GM21737 (cell line): ENCODE measurements around the gene ABHD11.
"Not testable (repeated sequence)": the region's sequence is repeated elsewhere in the genome, so short reads cannot be mapped to it uniquely, and the experiment has no call there.

Experiments used
- ATAC-seq: cut with Tn5 transposase; IDR thresholded peaks from one replicate; pipeline ENCODE4 v1.9.1; 2021; ENCODE audit warnings: mild to moderate bottlenecking, moderate library complexity; ENCODE audit not compliant: unreplicated experiment

Gene ABHD11

GRCh38 chr7:73720443-73720842 lies 18.2 kb downstream of the ABHD11 start:
- not testable (repeated sequence) for ATAC-seq

GRCh38 chr7:73719806-73720169 lies 18.8 kb downstream of the ABHD11 start:
- no peak for ATAC-seq

- ATAC-seq = peak; percentile 79
Measured at GRCh38 chr7:73718905-73719805, 19.4 kb downstream of the ABHD11 start, which contains the start of gene STX1A. Gene STX1A (minus strand): TSS chr7:73719669. CDS start chr7:73719631, 38 bp downstream.

- ATAC-seq = no peak
Measured at GRCh38 chr7:73718438-73718881, 20.1 kb downstream of the ABHD11 start.

- ATAC-seq = no peak
Measured at GRCh38 chr7:73717991-73718405, 20.6 kb downstream of the ABHD11 start.

- ATAC-seq = no peak
Measured at GRCh38 chr7:73717025-73717807, 21.4 kb downstream of the ABHD11 start.

- no peak for ATAC-seq
Measured at GRCh38 chr7:73716318-73716890, 22.2 kb downstream of the ABHD11 start.

GRCh38 chr7:73715648-73716317 lies 22.8 kb downstream of the ABHD11 start:
- no peak for ATAC-seq

GRCh38 chr7:73713319-73713718 lies 25.3 kb downstream of the ABHD11 start:
- ATAC-seq = not testable (repeated sequence)

- no peak for ATAC-seq
Measured at GRCh38 chr7:73712773-73713172, 25.8 kb downstream of the ABHD11 start.

- no peak for ATAC-seq
Measured at GRCh38 chr7:73708961-73709549, 29.5 kb downstream of the ABHD11 start.

GRCh38 chr7:73707045-73707631 lies 31.5 kb downstream of the ABHD11 start:
- ATAC-seq = no peak

- no peak for ATAC-seq
Measured at GRCh38 chr7:73706126-73707044, 32.2 kb downstream of the ABHD11 start.

- ATAC-seq = no peak
Measured at GRCh38 chr7:73705551-73705920, 33.1 kb downstream of the ABHD11 start.

- ATAC-seq = no peak
Measured at GRCh38 chr7:73704640-73705550, 33.7 kb downstream of the ABHD11 start.

- ATAC-seq = no peak
Measured at GRCh38 chr7:73703757-73704639, 34.6 kb downstream of the ABHD11 start.

GRCh38 chr7:73703225-73703624 lies 35.4 kb downstream of the ABHD11 start:
- no peak for ATAC-seq
